HepG2 (cell line): Measurements from ENCODE around the gene COASY. TPM values are rescaled to one million over a fixed set of nuclear protein-coding genes. Genes with fewer than 3 reads are reported as not detected.
A peak's percentile ranks its signal among the peaks of the same experiment; 100 is the strongest.

Experiments
- AFF4 ChIP-seq: sonication (generic); formaldehyde crosslinking; IDR thresholded peaks from 2 replicates; pipeline ENCODE4 v1.4.0; 2020; ENCODE audit warnings: missing genetic modification reagents
- KLF11 ChIP-seq: IDR thresholded peaks from 2 replicates; pipeline ENCODE4 v1.6.1; 2016; ENCODE audit warnings: missing compliant biosample characterization
- MATR3 ChIP-seq: sonication (generic); formaldehyde crosslinking; IDR thresholded peaks from 2 replicates; pipeline ENCODE4 v1.4.0; 2020; ENCODE audit warnings: missing genetic modification reagents
- NFIC ChIP-seq: IDR thresholded peaks from 2 replicates; pipeline ENCODE4 v1.6.1; 2012; ENCODE audit warnings: mild to moderate bottlenecking, low read length, inconsistent platforms
- NR2C2 ChIP-seq: sonication (generic); formaldehyde crosslinking; IDR thresholded peaks from 2 replicates; pipeline ENCODE4 v1.4.0; 2020; ENCODE audit warnings: missing genetic modification reagents, mild to moderate bottlenecking, moderate library complexity, borderline replicate concordance
- SNAI1 ChIP-seq: sonication (generic); formaldehyde crosslinking; IDR thresholded peaks from 2 replicates; pipeline ENCODE4 v1.5.0; 2020; ENCODE audit warnings: mild to moderate bottlenecking, missing genetic modification reagents, borderline replicate concordance
- SRY ChIP-seq: sonication (generic); formaldehyde crosslinking; IDR thresholded peaks from 2 replicates; pipeline ENCODE4 v1.8.0; 2022; ENCODE audit warnings: mild to moderate bottlenecking, missing genetic modification reagents
- TEAD2 ChIP-seq: sonication (generic); formaldehyde crosslinking; IDR thresholded peaks from 2 replicates; pipeline ENCODE4 v1.9.0; 2021; ENCODE audit warnings: missing genetic modification reagents
- U2AF2 ChIP-seq: fragments of 200-400 bp; formaldehyde crosslinking; IDR thresholded peaks from 2 replicates; pipeline ENCODE4 v1.6.1; 2017; ENCODE audit warnings: low read depth, mild to moderate bottlenecking, low read length
- ZBTB26 ChIP-seq: IDR thresholded peaks from 2 replicates; pipeline ENCODE4 v1.6.1; 2016; ENCODE audit warnings: missing compliant biosample characterization, missing genetic modification reagents, borderline replicate concordance
- ZBTB3 ChIP-seq: sonication (generic); formaldehyde crosslinking; IDR thresholded peaks from 2 replicates; pipeline ENCODE4 v1.4.0; 2020; ENCODE audit warnings: low read depth, mild to moderate bottlenecking, moderate library complexity, missing genetic modification reagents, borderline replicate concordance
- ZBTB40 ChIP-seq, 2 experiments: fragments of 450-650 bp in 1 of 2; sonication (generic) in 1 of 2; formaldehyde crosslinking in 1 of 2; IDR thresholded peaks; 2 replicates each; pipeline versions ENCODE4 v1.6.1 to v1.8.0; 2016 to 2022; ENCODE audit warnings: antibody characterized with exemption in 1 of 2, mild to moderate bottlenecking in 1 of 2, missing genetic modification reagents in 1 of 2
- ZNF629 ChIP-seq: sonication (generic); formaldehyde crosslinking; conservative IDR thresholded peaks from 2 replicates; pipeline ENCODE4 v1.5.0; 2020; ENCODE audit warnings: missing genetic modification reagents
- polyA plus RNA-seq, 8 experiments: library from polyadenylated mRNA; depleted of rRNA in 3 of 8; stranded (reverse) in 7 of 8; unstranded in 1 of 8; fragments of >200 nt; fragmentation: Illumina TruSeq in 4 of 8; extraction: Trizol in 4 of 8; gene quantifications; 2 replicates each; pipeline versions ENCODE4 v1.2.1 to v1.2.3, GENCODE V29; 2011 to 2016; ENCODE audit warnings: low read depth in 4 of 8, missing spikeins in 1 of 8, mixed read lengths in 1 of 8; ENCODE audit not compliant: insufficient read depth in 1 of 8
- total RNA-seq, 5 experiments: library from RNA; depleted of rRNA; stranded (reverse); fragments of >200 nt; fragmentation: Illumina TruSeq; extraction: Trizol; gene quantifications; 2 replicates each; pipeline ENCODE4 v1.2.3, GENCODE V29; 2016; ENCODE audit warnings: low read depth in 1 of 5

COASY gene
- total and polyA plus RNA-seq, 2 of the 13 experiments (the other 11 are each of a cell fraction or from before 2014, with no cell fraction given) = 90.7 to 125 TPM

- TF ChIP-seq AFF4 (CRISPR knock-in tag) (no peak; the same call in 1 of the 2 replicates), ZNF629 (CRISPR knock-in tag) (peak; percentile 58), NFIC (peak; percentile 54; the same call in 1 of the 2 replicates), SNAI1 (0 out of 2 replicates have a peak, but pooled peaks have one; percentile 5), ZBTB40 (IDR thresholded peaks at IDR 0.05) (no peak), ZBTB40 (CRISPR knock-in tag; IDR thresholded peaks at IDR 0.05) (peak; percentile 93; the same call in 1 of the 2 replicates), SRY (CRISPR knock-in tag) (peak; percentile 97; the same call in 1 of the 2 replicates), U2AF2 (no peak), ZBTB26 (CRISPR knock-in tag) (peak; percentile 66; the same call in 1 of the 2 replicates), ZBTB3 (peak; percentile 48; the same call in 1 of the 2 replicates), TEAD2 (CRISPR knock-in tag) (no peak), MATR3 (CRISPR knock-in tag) (no peak), KLF11 (peak; percentile 86; the same call in 1 of the 2 replicates), NR2C2 (CRISPR knock-in tag) (peak; percentile 79)
Measured at GRCh38 chr17:42541041-42541833, 20.7 kb upstream of the COASY start (continued).
